HEK293T (cell line): ENCODE results near the gene DENND1C.

Source experiments
- ARNT ChIP-seq: fragments of 450-650 bp; IDR thresholded peaks from 2 replicates; pipeline ENCODE4 v1.6.1; 2017; ENCODE audit warnings: mild to moderate bottlenecking
- FOXA1 ChIP-seq: fragments of 450-650 bp; IDR thresholded peaks from 2 replicates; pipeline ENCODE4 v1.6.1; 2016; ENCODE audit warnings: mild to moderate bottlenecking
- HDGF ChIP-seq: fragments of 450-650 bp; IDR thresholded peaks from 2 replicates; pipeline ENCODE4 v1.6.1; 2017; ENCODE audit warnings: antibody characterized with exemption, borderline replicate concordance
- SP1 ChIP-seq: fragments of 450-650 bp; IDR thresholded peaks from 2 replicates; pipeline ENCODE4 v1.6.1; 2017
- SUZ12 ChIP-seq: fragments of 450-650 bp; IDR thresholded peaks from 2 replicates; pipeline ENCODE4 v1.6.1; 2016; ENCODE audit warnings: mild to moderate bottlenecking
- ZNF384 ChIP-seq: fragments of 450-650 bp; IDR thresholded peaks from 2 replicates; pipeline ENCODE4 v1.6.1; 2016

DNA sequence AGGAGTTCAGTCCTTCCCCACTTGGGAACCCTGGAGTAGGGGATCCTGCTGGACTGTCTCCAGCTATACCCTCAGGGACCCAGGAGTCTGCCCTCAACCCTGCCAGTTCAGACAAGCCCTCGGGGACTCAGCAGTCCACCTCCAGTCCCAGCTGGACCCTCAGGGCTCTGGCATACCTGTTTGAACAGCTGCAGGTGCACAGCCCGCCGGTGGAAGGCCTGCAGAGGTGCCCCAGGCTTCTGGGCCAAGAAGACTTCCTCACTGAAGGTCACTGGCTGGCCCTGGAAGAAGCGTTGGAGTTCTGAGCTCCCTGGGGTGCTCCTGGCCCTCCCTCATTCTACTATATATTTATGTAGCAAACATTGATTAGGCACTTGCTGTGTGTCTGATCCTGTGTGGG, 8.9 kb downstream of the DENND1C start:
- TF ChIP-seq ARNT (no peak), ZNF384 (no peak), HDGF (no peak), SUZ12 (no peak), FOXA1 (no peak), SP1 (no peak)
